Measurements from ENCODE around the gene KRT16. TPM values are rescaled to one million over a fixed set of nuclear protein-coding genes. Genes with fewer than 3 reads are reported as not detected.
A peak's percentile ranks its signal among the peaks of the same experiment; 100 is the strongest.

KRT16 gene
- total and polyA plus RNA-seq, 10 of the 15 experiments (the other 5 are each of a cell fraction or from before 2014, with no cell fraction given) = 0.07 TPM; not detected in 9

DNA sequence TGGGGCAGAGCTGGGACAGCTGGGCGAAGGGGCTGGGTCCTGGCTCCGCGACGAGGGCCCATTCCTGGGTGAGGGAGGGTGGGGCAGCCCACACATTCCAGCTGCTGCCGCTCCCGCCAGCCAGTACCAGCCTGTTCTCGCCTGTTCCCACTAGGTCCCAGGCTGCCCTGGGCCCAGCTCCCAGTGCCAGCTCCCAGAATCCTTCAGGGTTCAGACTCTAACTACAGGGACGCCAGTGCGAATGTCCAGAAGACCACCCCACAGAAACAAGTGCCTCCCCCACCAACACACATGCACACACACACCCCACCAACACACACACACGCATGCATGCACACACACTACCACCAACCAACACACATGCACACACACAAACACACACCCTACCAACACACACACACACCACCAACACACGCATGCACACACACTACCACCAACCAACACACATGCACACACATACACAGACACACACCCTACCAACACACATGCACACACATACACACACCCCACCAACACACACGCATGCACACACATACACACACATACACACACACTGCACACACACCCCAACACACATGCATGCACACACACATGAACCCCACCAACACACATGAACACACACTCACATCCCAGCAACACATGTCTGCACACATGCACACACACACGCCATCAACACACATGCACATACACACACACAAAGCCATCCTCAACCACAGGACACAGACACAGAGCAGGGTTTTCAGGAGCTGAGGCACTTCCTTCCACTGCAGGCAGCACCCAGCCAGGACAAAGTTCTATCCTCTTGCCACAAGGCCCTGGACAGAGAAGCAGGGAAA, 39.3 kb upstream of the KRT16 start:
- no peak for DNase-seq (ENCODE audit: low read depth, low spot score)
- intact Hi-C loops (cut with micrococcal nuclease; ENCODE audit: unreplicated experiment) = no loop called here
- no peaks in the 10 kb centered on the region for H3K9me3 ChIP-seq (replicated peaks; ENCODE audit: control insufficient read depth, insufficient read depth, low read length)
- BruUV-seq (replicated peaks) = no TSS peak
- in situ Hi-C loops (cut with MboI) = no loop called here
- no peak overlapping the region for H3K4me2 ChIP-seq (ENCODE audit: control insufficient read depth, insufficient read depth)
- H4K20me1 ChIP-seq (ENCODE audit: control insufficient read depth, insufficient read depth) = no peaks in the 10 kb centered on the region
- H3K9ac ChIP-seq (ENCODE audit: control insufficient read depth, insufficient read depth, low read length) = no peak overlapping the region
- RAD21 ChIA-PET (ENCODE audit: unreplicated experiment) = interaction anchor here (11.5 kb wide), 1 partner anchor 12 kb away, joined by 193 read pairs; no protein-coding TSS in a partner anchor
- SMC1A ChIA-PET (ENCODE audit: uncharacterized antibody, unreplicated experiment) = interaction anchor here (1.7 kb wide), 1 partner anchor 11 kb away, joined by 6 read pairs; no protein-coding TSS in a partner anchor
- no peak overlapping the region for H3K4me3 ChIP-seq
- peaks cover 9% of the 10 kb centered on the region for H3K4me1 ChIP-seq (ENCODE audit: control insufficient read depth, insufficient read depth, low read length)
- POLR2A ChIA-PET = interaction anchor here (0.9 kb wide), 1 partner anchor 18 kb away, joined by 3 read pairs; no protein-coding TSS in a partner anchor
- ATAC-seq = no peak
- no peak overlapping the region for H2AFZ ChIP-seq (ENCODE audit: control insufficient read depth, low read depth, low read length)
- H3K27ac ChIP-seq (ENCODE audit: control insufficient read depth, insufficient read depth) = no peak overlapping the region
- TF ChIP-seq ATF7 (IDR thresholded peaks at IDR 0.05; ENCODE audit: low read depth) = no peak
- TF ChIP-seq HDGF (IDR thresholded peaks at IDR 0.05) = peak; percentile 53; the same call in 1 of the 2 replicates
- no peak for TF ChIP-seq TAF1 (IDR thresholded peaks at IDR 0.05; ENCODE audit: borderline replicate concordance, low read depth, low read length)
- TF ChIP-seq, protein P1, sequence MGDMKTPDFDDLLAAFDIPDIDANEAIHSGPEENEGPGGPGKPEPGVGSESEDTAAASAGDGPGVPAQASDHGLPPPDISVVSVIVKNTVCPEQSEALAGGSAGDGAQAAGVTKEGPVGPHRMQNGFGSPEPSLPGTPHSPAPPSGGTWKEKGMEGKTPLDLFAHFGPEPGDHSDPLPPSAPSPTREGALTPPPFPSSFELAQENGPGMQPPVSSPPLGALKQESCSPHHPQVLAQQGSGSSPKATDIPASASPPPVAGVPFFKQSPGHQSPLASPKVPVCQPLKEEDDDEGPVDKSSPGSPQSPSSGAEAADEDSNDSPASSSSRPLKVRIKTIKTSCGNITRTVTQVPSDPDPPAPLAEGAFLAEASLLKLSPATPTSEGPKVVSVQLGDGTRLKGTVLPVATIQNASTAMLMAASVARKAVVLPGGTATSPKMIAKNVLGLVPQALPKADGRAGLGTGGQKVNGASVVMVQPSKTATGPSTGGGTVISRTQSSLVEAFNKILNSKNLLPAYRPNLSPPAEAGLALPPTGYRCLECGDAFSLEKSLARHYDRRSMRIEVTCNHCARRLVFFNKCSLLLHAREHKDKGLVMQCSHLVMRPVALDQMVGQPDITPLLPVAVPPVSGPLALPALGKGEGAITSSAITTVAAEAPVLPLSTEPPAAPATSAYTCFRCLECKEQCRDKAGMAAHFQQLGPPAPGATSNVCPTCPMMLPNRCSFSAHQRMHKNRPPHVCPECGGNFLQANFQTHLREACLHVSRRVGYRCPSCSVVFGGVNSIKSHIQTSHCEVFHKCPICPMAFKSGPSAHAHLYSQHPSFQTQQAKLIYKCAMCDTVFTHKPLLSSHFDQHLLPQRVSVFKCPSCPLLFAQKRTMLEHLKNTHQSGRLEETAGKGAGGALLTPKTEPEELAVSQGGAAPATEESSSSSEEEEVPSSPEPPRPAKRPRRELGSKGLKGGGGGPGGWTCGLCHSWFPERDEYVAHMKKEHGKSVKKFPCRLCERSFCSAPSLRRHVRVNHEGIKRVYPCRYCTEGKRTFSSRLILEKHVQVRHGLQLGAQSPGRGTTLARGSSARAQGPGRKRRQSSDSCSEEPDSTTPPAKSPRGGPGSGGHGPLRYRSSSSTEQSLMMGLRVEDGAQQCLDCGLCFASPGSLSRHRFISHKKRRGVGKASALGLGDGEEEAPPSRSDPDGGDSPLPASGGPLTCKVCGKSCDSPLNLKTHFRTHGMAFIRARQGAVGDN (IDR thresholded peaks at IDR 0.05) = no peak
- TF ChIP-seq MEF2B (IDR thresholded peaks at IDR 0.05; ENCODE audit: partially characterized antibody, poor library complexity, severe bottlenecking) = no peak
- H3K27me3 ChIP-seq (replicated peaks in 1 of 2; ENCODE audit: control insufficient read depth in 2 of 2, insufficient read depth in 2 of 2, low read length in 1 of 2) = no peaks in the 10 kb centered on the region; a peak in 1 of 4 replicates
- no peaks in the 10 kb centered on the region for H3K79me2 ChIP-seq (ENCODE audit: control insufficient read depth, insufficient read depth, low read length)
- WGBS (ENCODE audit: insufficient coverage, insufficient replicate concordance, low lambda C conversion rate, missing lambda C conversion rate) = 44% methylated on average over 10 of the region's 13 CpGs
- FAIRE-seq = no peak
- CTCF ChIA-PET = interaction anchor here (0.6 to 11.8 kb wide), 3 partner anchors 11 to 102 kb away, joined by 3 to 420 read pairs (median 133); no protein-coding TSS in a partner anchor
- H3K36me3 ChIP-seq (ENCODE audit: control insufficient read depth in 2 of 2, insufficient read depth in 2 of 2, low read length in 1 of 2) = no peaks in the 10 kb centered on the region
